Progenitor cell of endocrine pancreas (in vitro differentiated cells): Measurements from ENCODE around the gene RABL6. TPM values are rescaled to one million over a fixed set of nuclear protein-coding genes. Genes with fewer than 3 reads are reported as not detected.
A peak's percentile ranks its signal among the peaks of the same experiment; 100 is the strongest.

Experiments
- DNase-seq: peaks from one replicate; pipeline ENCODE4 v3.0.0; 2021; ENCODE audit warnings: low spot score; ENCODE audit not compliant: unreplicated experiment
- H3K27ac Mint-ChIP-seq: 2 replicates; pipeline ENCODE4 v1.8.0; 2021; ENCODE audit warnings: mild to moderate bottlenecking, moderate library complexity, mixed read lengths
- H3K27me3 Mint-ChIP-seq: 2 replicates; pipeline ENCODE4 v1.8.0; 2021; ENCODE audit warnings: mixed read lengths
- H3K36me3 Mint-ChIP-seq: 2 replicates; pipeline ENCODE4 v1.8.0; 2022; ENCODE audit warnings: mixed read lengths; ENCODE audit not compliant: insufficient read depth
- H3K4me1 Mint-ChIP-seq: 2 replicates; pipeline ENCODE4 v1.8.0; 2021; ENCODE audit warnings: low read depth, mixed read lengths
- H3K4me3 Mint-ChIP-seq: 2 replicates; pipeline ENCODE4 v1.8.0; 2021; ENCODE audit warnings: low read depth, mild to moderate bottlenecking, moderate library complexity, mixed read lengths
- H3K9me3 Mint-ChIP-seq: 2 replicates; pipeline ENCODE4 v1.8.0; 2021; ENCODE audit warnings: low read depth, mixed read lengths
- CTCF ChIP-seq: fragments of 200-600 bp; sonication (generic); IDR thresholded peaks from one replicate; pipeline ENCODE4 v1.5.0; 2021; ENCODE audit warnings: antibody characterized with exemption, mild to moderate bottlenecking; ENCODE audit not compliant: unreplicated experiment
- total RNA-seq: library from RNA; stranded (reverse); gene quantifications from 2 replicates; pipeline ENCODE4 v1.2.1, GENCODE V29; 2021

RABL6 gene
- total RNA-seq, 1 donor from 2014 or later: 129 TPM

GRCh38 chr9:136856541-136857141 is 48.9 kb downstream of the RABL6 start:
- Mint-ChIP-seq H3K27me3 (no peaks in the 10 kb centered on the region), H3K9me3 (no peaks in the 10 kb centered on the region), H3K4me1 (no peaks in the 10 kb centered on the region), H3K27ac (no peak overlapping the region), H3K36me3 (peaks cover 2% of the 10 kb centered on the region), H3K4me3 (no peak overlapping the region)
- DNase-seq: peak; percentile 9
- TF ChIP-seq CTCF: no peak

- Mint-ChIP-seq H3K27ac (no peak overlapping the region), H3K36me3 (peaks cover 2% of the 10 kb centered on the region), H3K27me3 (no peaks in the 10 kb centered on the region), H3K4me1 (no peaks in the 10 kb centered on the region), H3K4me3 (no peak overlapping the region), H3K9me3 (no peaks in the 10 kb centered on the region)
- TF ChIP-seq CTCF: no peak
- no peak for DNase-seq
These were observed 49.4 kb downstream of the RABL6 start for GRCh38 chr9:136857166-136857565.

GRCh38 chr9:136857581-136858412 is 50.0 kb downstream of the RABL6 start:
- peaks cover 2% of the 10 kb centered on the region for H3K36me3 Mint-ChIP-seq
- H3K9me3 Mint-ChIP-seq: no peaks in the 10 kb centered on the region
- H3K27me3 Mint-ChIP-seq: no peaks in the 10 kb centered on the region
- TF ChIP-seq CTCF: no peak
- peak; percentile 10 for DNase-seq
- no peaks in the 10 kb centered on the region for H3K4me1 Mint-ChIP-seq
- no peak overlapping the region for H3K4me3 Mint-ChIP-seq
- no peak overlapping the region for H3K27ac Mint-ChIP-seq

DNA sequence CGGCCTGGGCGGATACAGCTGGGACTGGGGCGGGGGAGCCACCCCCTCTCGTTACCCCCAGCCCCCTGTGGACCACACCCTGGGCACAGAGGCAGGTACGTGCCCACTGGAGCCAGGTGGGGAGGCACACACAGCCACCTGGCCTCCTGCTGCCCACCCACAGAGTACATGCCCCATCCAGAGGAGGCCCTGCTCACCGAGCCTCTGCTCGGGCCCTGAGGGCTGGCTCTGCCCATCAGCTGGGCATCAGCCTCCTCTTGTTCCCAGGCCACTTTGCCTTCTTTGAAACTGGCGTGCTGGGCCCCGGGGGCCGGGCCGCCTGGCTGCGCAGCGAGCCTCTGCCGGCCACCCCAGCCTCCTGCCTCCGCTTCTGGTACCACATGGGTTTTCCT is 50.7 kb downstream of the RABL6 start:
- no peaks in the 10 kb centered on the region for H3K9me3 Mint-ChIP-seq
- peaks cover 3% of the 10 kb centered on the region for H3K36me3 Mint-ChIP-seq
- no peaks in the 10 kb centered on the region for H3K4me1 Mint-ChIP-seq
- no peak for TF ChIP-seq CTCF
- H3K27me3 Mint-ChIP-seq: no peaks in the 10 kb centered on the region
- no peak overlapping the region for H3K4me3 Mint-ChIP-seq
- H3K27ac Mint-ChIP-seq: no peak overlapping the region
- DNase-seq: no peak

- Mint-ChIP-seq H3K4me3 (no peak overlapping the region), H3K27me3 (no peaks in the 10 kb centered on the region), H3K36me3 (peaks cover 5% of the 10 kb centered on the region), H3K9me3 (no peaks in the 10 kb centered on the region), H3K27ac (no peak overlapping the region), H3K4me1 (no peaks in the 10 kb centered on the region)
- DNase-seq: no peak
- TF ChIP-seq CTCF: no peak
These were observed 51.4 kb downstream of the RABL6 start for GRCh38 chr9:136858844-136859757.
